GM19238 (cell line): ENCODE data around the gene DPY19L1.
"Not testable (repeated sequence)": the region's sequence is repeated elsewhere in the genome, so short reads cannot be mapped to it uniquely, and the experiment has no call there.

ENCODE experiments used
- DNase-seq: peaks from one replicate; pipeline ENCODE4 v3.0.0; 2011; ENCODE audit warnings: low spot score; ENCODE audit not compliant: insufficient read length

The DPY19L1 gene

DNA sequence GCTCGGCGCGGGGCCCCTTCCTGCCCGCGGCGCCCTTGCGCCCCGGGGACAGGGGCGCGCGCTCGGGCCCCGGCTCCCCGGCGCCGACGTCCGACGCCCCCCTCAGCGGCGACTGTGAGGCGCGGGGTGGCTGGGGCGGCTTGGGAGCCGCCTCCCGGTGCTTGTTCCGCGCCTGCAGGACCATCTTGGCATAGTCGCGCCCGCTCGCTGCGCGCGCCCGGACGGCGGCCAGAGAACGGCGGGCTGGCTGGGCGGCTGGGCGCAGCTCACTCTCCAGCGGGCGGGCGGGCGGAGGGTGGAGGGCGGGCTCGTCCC is at the start of gene DPY19L1:
Gene DPY19L1 (minus strand): TSS at position 275 of the 315 bp plus-strand sequence. CDS start 91 bp downstream, at position 184.
- DNase-seq = no peak

- DNase-seq = not testable (repeated sequence)
These were observed 42.2 kb upstream of the DPY19L1 start for GRCh38 chr7:35079517-35079916.

DNA sequence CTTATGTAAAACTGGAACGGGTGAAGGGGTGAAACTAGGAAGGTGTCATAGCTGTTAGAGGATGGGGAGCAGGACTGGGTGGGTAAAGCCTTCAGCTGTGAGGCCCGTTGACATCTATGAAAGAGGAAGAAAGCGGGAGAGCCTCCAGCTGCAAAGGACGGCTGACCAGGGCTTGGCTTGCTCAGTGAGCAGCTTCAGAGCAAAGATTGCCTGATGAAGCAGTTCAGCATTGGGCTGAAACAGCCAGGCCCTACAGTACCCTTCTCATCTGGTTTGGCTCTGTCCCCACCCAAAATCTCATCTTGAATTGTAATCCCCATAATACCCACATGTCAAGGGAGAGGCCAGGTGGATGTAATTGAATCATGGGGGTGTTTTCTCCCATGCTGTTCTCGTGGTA is 36.7 kb upstream of the DPY19L1 start:
- not testable (repeated sequence) for DNase-seq

DNA sequence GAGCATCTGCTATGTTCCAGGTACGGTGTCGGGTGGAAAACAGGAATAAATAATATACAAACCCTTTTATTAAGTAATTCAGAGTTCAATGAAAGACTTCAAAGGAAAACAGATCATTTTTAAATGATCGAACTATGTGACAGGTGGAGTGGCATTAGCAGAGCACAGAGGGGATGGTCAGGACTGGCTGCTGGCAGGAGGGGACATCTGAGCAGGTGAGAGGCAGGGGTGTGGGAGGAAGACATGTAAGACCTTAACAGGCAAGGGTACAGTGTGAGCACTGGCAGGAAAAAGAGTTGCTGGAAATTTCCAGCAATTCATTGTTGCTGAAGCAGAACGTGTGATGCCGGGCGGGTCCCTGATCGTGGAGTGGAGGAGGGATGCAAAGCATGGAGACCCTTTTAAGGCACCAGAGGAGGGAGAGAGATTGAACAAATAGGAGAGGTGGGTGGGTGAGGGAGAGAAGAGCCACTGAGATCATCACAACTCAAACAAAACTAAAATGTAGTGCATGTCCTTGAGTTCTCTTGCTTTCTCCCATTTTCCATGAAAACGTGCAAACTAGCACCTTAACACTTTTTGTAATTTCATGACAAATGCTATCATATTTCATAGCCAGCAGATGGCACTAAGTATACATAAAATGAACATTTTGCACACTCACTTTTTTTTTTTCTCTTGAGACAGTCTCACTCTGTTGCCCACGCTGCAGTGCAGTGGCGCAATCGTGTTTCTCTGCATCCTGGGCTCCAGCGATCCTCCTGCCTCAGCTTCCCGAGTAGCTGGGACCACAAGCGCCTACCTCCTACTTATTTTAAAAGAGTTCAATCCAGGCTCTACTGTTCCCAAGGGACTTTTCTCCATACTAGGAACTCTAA is 35.9 kb upstream of the DPY19L1 start:
- not testable (repeated sequence) for DNase-seq

DNA sequence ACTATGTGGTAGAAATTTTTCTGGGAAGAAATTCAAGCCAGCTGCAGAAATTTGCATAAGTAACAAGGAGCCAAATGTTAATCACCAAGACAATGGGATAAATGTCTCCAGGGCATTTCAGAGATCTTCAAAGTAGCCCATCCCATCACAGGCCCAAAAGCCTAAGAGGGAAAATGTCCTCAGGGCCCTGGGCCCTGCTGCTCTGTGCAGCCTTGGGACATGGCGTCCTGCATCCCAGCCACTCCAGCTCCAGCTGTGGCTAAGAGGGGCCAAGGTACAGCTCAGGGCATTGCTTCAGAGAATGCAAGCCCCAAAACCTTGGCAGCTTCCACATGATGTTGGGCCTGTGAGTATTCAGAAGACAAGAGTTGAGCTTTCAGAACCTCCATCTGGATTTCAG is 31.8 kb upstream of the DPY19L1 start:
- DNase-seq = not testable (repeated sequence)

GRCh38 chr7:35065382-35065781 is 28.1 kb upstream of the DPY19L1 start:
- not testable (repeated sequence) for DNase-seq

GRCh38 chr7:35058571-35058970 is 21.3 kb upstream of the DPY19L1 start:
- DNase-seq = not testable (repeated sequence)

DNA sequence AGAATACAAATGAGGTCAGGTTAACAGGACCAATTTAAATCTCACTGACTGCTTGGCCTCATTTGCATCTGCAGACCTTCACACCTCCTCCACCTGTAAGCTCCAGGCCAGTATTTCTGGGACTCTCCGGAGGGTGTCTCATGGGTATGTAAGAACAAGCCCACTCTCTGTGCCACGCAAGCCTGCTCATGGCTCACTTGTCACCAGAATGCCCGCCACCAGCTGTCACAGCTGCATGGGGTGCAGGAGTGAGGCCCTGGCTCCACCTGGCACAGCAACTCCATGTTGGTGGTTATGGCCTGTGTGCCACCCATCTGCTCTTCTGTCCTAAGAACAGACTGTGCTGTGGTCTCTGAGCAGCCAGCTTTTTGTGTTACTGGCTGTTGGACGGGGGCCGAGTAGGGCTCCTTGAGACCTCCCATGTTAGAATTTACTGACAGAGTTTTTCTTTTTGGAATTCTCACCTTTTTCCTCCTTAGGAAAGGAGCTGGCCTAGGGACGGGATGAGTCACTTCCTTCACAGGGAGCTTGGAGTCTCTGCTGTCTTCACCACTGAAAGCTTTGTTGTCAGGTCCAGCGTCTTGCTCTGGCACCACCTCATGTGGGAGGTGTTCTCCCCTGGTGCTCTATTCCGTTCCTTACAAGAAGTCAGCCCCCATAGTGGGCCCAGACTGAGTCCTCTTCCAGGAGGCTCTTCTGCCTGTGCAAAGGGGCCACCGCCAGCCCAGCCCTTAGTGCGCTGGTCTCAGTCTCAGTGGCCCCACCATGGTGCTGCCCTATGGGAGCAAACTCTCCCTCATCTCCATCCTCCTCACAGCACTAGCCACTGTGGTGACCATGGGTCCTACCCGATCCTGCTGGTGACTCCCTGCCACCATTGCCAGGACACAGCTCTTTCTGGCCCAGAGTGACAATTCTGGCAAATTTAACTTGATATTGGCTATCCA is 20.5 kb upstream of the DPY19L1 start:
- DNase-seq = not testable (repeated sequence)

DNA sequence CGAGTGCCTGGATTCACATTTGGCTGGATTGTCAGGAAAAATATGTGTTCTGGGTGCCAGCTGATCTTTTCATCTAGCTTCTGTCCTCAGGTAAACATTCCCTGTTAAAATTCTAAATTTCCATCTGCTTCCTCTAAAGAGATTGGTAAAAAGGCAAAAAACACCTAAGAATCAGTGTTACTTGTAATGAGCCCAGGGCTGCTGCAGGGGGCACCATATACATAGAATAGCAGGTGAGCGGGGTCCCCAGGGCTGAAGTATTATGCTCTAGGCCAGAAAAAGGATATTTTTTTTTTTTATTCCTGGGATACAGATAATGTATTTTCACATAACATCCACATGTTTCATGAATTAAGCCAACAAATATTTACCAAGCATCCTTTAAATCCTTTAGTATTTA is 18.4 kb upstream of the DPY19L1 start:
- DNase-seq = not testable (repeated sequence)

DNA sequence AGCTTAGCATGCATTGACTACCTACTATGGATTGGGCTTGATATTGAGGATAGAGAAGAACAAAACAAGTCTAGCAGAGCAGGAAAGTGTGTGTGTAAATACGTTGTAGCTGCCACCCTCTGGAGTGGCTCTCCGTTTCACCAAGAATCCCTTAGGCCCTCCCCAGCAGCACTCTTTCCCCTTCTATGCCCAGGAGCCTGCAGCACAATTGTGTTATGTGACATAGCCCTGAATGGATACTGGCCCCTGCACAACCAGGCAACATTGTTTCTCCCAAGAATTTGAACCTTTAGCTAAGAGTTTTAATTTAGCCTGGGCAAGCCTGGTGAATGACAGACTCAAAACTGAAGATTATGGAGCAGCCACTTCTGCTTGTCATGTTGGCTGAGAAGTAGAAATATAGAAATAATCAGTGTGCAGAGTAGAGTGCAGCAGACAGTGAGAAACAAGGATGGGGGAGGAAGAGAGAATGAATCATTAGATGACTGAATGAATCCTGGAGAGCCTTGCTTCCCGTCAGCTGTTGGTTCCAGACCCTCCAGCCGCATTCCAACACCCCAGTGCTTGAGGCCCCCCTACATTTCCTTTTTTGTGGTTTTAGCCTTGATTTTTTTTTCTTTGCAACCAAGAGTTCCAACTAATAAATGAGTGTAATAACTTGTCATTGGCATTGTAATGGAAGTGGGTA is 16.3 kb upstream of the DPY19L1 start:
- DNase-seq = not testable (repeated sequence)

DNA sequence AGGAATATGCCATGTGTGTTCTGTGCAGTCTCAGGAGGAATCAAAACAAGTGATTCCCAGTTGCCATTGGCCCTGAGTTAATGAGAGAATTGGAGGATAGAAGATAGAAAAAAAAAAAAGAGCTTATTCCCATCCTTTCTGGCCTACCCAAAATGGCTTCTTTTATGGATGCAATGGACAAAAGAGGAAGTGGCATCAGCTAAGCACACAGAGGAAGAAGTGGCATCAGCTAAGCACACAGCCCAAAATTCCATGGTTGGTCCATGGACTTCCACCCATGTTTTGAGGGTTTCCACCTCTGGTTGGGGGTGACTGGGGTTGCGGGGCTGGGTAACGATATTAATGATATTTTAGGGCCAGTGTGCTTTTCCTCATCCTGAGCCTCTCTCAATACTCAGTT is 11.1 kb upstream of the DPY19L1 start:
- DNase-seq = not testable (repeated sequence)

DNA sequence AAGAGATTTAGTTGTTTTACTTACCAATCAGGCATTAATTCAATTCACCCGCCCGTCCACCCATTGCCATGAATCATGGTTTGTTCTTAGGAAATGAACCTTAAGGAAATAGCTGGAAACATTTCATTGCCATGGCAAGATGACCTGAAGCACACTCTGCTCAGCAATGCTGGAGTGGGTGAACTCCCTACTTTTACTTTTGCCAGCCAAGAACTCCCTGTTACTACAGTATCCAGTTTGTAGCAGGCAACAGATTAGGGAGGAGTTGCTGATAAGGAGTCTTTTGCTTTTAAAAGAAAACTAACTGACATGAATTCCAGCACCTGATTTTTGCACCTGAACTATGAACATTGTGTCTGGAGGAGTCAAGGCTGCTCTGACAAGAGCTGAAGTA is 10.6 kb upstream of the DPY19L1 start:
- DNase-seq = not testable (repeated sequence)

DNA sequence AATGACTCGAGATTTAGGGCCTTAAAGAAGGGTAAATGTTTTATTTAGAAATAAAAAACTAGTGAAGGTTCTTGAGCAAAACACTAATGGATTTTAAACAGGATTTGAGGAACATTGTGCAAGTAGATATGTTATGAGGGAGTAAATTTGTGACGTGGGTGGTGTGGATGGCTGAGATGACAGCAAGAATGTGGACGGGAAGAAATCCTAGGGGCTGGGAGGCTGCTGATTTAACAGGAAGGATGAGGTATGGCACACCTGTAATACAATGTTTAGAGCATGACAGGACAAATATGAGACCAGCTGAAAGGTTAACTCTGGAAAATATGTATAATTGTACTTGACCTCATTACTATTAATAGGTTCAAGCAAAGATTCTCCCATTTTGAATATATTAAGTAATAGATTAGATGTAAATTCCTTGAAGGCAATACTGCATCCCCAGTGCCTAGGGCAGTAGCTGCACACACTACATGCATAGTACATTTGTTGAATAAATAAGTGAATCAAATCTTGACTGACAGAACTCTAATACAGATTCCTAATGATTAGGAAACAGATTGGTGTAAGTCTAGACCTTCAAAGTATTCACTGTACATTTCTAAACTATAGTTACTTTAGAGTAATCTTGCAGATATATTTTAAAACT is 10.1 kb upstream of the DPY19L1 start:
- not testable (repeated sequence) for DNase-seq

- DNase-seq = not testable (repeated sequence)
These were observed 6.0 kb upstream of the DPY19L1 start for GRCh38 chr7:35043301-35043700.

DNA sequence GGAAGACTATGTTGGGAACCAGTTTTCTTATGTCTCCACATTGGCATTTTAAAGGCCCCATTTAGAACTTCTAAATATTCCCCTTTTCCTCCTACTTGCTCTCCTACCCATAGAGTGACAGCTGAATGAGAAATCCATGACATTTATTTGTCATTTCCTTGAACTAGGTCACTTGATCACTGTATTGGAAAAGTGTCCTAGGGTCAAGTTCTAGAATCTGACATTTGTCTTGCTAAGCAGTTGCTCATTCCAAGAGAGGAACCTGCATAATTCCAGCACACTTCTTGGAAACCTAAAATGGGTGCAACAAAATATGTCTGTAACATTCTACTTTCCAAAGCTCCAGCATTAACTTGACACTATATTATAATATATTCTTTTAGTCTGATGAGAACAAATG is 3.6 kb upstream of the DPY19L1 start:
- no peak for DNase-seq

GRCh38 chr7:35039343-35039742 is 2.1 kb upstream of the DPY19L1 start:
- no peak for DNase-seq

DNA sequence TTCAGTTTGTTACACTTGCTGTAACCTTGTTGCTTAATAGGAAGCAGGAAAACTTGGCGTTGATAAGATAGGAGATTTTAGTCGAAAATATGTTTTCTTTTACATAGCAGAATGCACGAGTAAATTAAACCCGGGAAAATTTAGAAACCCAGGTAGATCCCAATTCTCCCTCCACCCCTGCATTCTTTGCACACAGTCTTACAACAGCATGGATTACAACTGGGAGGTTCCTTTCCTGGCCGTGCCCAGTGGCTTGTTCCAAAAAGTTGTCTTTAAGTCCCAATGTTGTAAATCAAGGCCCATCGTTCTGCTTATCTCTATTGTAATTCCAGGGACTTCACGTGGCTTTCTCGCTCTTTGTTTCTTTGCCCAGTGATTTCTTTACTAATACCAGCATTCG is 1.1 kb upstream of the DPY19L1 start:
- no peak for DNase-seq

DNA sequence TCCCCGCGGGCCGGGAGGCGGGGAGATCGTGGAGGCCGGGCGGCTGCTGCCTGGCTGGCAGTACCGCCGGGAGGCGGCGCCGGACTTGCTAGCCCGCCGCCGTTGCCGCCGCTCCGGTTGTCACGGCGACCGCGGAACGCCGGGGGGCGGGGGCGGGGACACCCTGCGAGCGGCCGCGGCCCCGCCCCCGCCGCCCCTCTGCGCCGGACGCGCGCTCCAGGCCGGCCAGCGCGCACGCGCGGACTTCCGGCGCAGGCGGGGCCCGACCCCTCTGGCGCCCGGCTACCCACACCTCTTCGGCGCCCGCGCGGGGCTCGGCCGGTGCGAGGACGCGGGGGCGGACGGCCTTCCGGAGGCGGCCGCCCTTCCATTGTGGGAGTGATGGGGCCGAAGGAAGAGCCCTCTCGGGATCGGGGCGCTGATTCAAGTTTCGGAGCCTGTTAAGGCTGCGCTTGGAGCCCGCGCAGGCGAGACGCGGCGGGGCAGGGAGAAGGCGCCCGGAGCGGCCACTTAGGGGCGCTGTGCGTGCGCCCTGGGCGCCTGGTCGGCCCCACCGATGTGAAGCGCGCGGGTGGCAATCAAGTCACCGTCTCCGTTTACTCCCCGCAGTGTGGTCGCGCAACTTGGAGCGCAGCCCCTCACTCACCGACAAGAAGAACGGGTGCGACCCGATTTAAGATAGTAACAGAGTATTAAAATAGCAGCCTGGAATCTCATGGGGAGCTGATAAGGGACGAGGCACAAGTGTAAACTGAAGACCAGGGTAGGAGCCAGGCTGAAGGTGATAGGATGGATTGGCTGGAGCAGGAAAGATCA is 449 bp upstream of the DPY19L1 start:
- peak; percentile 92 for DNase-seq

- DNase-seq = peak; percentile 22
These were observed 719 bp downstream of the DPY19L1 start for GRCh38 chr7:35036361-35037171.
